ENCODE results near the gene CTSL.

DNA sequence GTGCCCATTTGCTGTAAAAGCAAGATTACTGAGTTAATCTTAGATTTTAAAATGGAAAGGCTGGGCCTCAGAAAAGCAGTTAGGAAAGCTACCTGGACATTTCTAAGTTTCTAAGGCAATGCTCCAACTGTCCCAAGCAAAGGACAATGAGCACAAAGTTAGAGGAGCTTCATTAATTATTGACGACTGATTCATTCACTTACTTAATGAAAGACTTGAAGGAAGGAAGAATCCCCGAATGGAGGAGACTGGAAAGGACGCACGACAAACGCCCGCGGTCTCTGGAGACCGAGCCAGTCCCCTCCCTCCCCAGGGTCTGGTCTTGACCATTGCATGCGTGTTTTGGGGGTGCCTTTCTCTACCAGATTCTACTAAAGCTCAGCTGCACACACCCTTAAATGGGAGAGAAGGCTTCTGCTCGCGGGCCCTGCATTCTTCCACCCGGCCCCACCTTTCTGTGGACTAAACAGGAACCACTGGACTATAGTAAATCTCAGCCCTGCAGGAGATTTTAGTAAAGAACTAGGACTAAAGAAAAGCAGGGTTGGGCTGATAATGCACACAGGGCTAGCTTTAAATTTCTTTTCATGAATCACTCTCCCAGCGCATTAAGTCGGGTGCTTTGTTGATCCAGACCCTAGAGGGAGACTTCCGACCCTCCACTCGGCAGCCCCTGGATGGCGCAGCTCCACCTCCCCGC is 44.8 kb downstream of the CTSL start:
- TF ChIP-seq, protein P1, sequence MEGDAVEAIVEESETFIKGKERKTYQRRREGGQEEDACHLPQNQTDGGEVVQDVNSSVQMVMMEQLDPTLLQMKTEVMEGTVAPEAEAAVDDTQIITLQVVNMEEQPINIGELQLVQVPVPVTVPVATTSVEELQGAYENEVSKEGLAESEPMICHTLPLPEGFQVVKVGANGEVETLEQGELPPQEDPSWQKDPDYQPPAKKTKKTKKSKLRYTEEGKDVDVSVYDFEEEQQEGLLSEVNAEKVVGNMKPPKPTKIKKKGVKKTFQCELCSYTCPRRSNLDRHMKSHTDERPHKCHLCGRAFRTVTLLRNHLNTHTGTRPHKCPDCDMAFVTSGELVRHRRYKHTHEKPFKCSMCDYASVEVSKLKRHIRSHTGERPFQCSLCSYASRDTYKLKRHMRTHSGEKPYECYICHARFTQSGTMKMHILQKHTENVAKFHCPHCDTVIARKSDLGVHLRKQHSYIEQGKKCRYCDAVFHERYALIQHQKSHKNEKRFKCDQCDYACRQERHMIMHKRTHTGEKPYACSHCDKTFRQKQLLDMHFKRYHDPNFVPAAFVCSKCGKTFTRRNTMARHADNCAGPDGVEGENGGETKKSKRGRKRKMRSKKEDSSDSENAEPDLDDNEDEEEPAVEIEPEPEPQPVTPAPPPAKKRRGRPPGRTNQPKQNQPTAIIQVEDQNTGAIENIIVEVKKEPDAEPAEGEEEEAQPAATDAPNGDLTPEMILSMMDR (IDR thresholded peaks at IDR 0.05) = no peak
- TF ChIP-seq ZFX (IDR thresholded peaks at IDR 0.05; ENCODE audit: borderline replicate concordance) = no peak

All from 22Rv1 (cell line).